HCT116 (cell line): ENCODE measurements around the gene CSF1R. TPM values are rescaled to one million over a fixed set of nuclear protein-coding genes. Genes with fewer than 3 reads are reported as not detected.

Experiments used
- ATAC-seq: fragments of 200-7000 bp; cut with Tn5 transposase; 2 replicates; pipeline ENCODE4 v1.9.1; 2020; ENCODE audit warnings: mild to moderate bottlenecking, moderate library complexity
- BruUV-seq: library from RNA; stranded (reverse); fragments of 400-500 nt; replicated peaks from 2 replicates; lab custom pipeline; 2021; lab: Mats Ljungman, UMichigan
- CTCF ChIA-PET: fragments of 300-600 bp; sonication (Branson Sonifier 250); formaldehyde crosslinking; loops from one replicate; lab custom pipeline; 2021; ENCODE audit warnings: antibody characterized with exemption; lab: Charles Lee
- POLR2A ChIA-PET: fragments of 300-600, 350-600 bp; sonication (Branson Sonifier 250); formaldehyde crosslinking; loops from one replicate; lab custom pipeline; 2021; ENCODE audit warnings: antibody characterized with exemption; lab: Charles Lee
- RAD21 ChIA-PET, 2 experiments: fragments of 300-600 bp; sonication (Branson Sonifier 250); formaldehyde crosslinking; loops; one replicate each; lab custom pipeline; 2023; ENCODE audit warnings: low total read pairs in 2 of 2; ENCODE audit not compliant: uncharacterized antibody in 2 of 2, unreplicated experiment in 2 of 2, low non-redundant PET in 1 of 2; lab: Charles Lee
- DNase-seq: peaks from one replicate; pipeline ENCODE4 v3.0.0-alpha.2; 2010; ENCODE audit warnings: low read depth, low spot score
- H2AFZ ChIP-seq: fragments of 200-600 bp; shearing (Covaris generic), sonication (generic); 2 replicates; pipeline ENCODE4 v1.6.1; 2017; ENCODE audit warnings: low read depth, mixed run types, mixed read lengths, antibody characterized with exemption, low read length; ENCODE audit not compliant: poor library complexity, severe bottlenecking
- H3K27ac ChIP-seq: 2 replicates; pipeline ENCODE4 v1.5.1; 2012; ENCODE audit warnings: low read depth, low read length
- H3K27me3 ChIP-seq: fragments of 200-600 bp; sonication (generic); 2 replicates; pipeline ENCODE4 v1.6.1; 2016; ENCODE audit warnings: mixed run types, low read length, mixed read lengths; ENCODE audit not compliant: insufficient read depth
- H3K36me3 ChIP-seq, 2 experiments: fragments of 200-500 bp in 1 of 2; fragments of 200-600 bp in 1 of 2; sonication (Bioruptor generic) in 1 of 2; sonication (generic) in 1 of 2; 2 replicates each; pipeline versions ENCODE4 v1.5.1 to v1.6.1; 2014 to 2016; ENCODE audit warnings: low read length in 2 of 2, inconsistent platforms in 1 of 2, mixed read lengths in 1 of 2, mixed run types in 1 of 2; ENCODE audit not compliant: insufficient read depth in 2 of 2, control insufficient read depth in 1 of 2
- H3K4me1 ChIP-seq, 2 experiments: fragments of 200-600 bp in 1 of 2; sonication (generic) in 1 of 2; 2 replicates each; pipeline versions ENCODE4 v1.5.1 to v1.6.1; 2012 to 2017; ENCODE audit warnings: low read length in 2 of 2, inconsistent platforms in 1 of 2, mild to moderate bottlenecking in 1 of 2, mixed read lengths in 1 of 2, mixed run types in 1 of 2, moderate library complexity in 1 of 2; ENCODE audit not compliant: insufficient read depth in 2 of 2, control insufficient read depth in 1 of 2
- H3K4me2 ChIP-seq: fragments of 200-600 bp; sonication (generic); 2 replicates; pipeline ENCODE4 v1.6.1; 2017; ENCODE audit warnings: mixed run types, low read length, mixed read lengths
- H3K4me3 ChIP-seq, 2 experiments: fragments of 200-600 bp in 1 of 2; sonication (generic) in 1 of 2; replicated peaks in 1 of 2; 2 replicates each; pipeline ENCODE4 v1.5.1; 2011 to 2016; ENCODE audit warnings: low read length in 2 of 2, control low read depth in 1 of 2, low read depth in 1 of 2, mild to moderate bottlenecking in 1 of 2, mixed read lengths in 1 of 2, mixed run types in 1 of 2
- H3K79me2 ChIP-seq: fragments of 200-600 bp; sonication (generic); 2 replicates; pipeline ENCODE4 v1.6.1; 2017; ENCODE audit warnings: mild to moderate bottlenecking, mixed run types, low read length, moderate library complexity, mixed read lengths; ENCODE audit not compliant: insufficient read depth
- H3K9ac ChIP-seq: fragments of 200-600 bp; sonication (generic); 2 replicates; pipeline ENCODE4 v1.6.1; 2016; ENCODE audit warnings: low read length, mixed read lengths
- H3K9me2 ChIP-seq: fragments of 200-600 bp; sonication (generic), shearing (Covaris generic); 2 replicates; pipeline ENCODE4 v1.6.1; 2017; ENCODE audit warnings: mixed run types, mild to moderate bottlenecking, moderate library complexity; ENCODE audit not compliant: insufficient read depth
- H3K9me3 ChIP-seq, 2 experiments: fragments of 200-500 bp in 1 of 2; fragments of 200-600 bp in 1 of 2; sonication (Bioruptor generic) in 1 of 2; sonication (generic) in 1 of 2; 2 replicates each; pipeline ENCODE4 v1.6.1; 2014 to 2017; ENCODE audit warnings: low read length in 2 of 2, mixed read lengths in 2 of 2, inconsistent platforms in 1 of 2, low read depth in 1 of 2, mild to moderate bottlenecking in 1 of 2, mixed run types in 1 of 2, moderate library complexity in 1 of 2; ENCODE audit not compliant: control insufficient read depth in 1 of 2, insufficient read depth in 1 of 2
- H4K20me1 ChIP-seq: fragments of 200-600 bp; sonication (generic), shearing (Covaris generic); 2 replicates; pipeline ENCODE4 v1.6.1; 2017; ENCODE audit warnings: mixed run types, mild to moderate bottlenecking, moderate library complexity; ENCODE audit not compliant: insufficient read depth
- POLR2AphosphoS5 ChIP-seq: IDR thresholded peaks from 2 replicates; pipeline ENCODE4 v1.6.1; 2011; ENCODE audit warnings: mild to moderate bottlenecking, low read depth, low read length, moderate library complexity
- ZFX ChIP-seq: fragments of 450-650 bp; IDR thresholded peaks from 2 replicates; pipeline ENCODE4 v1.6.1; 2017
- intact Hi-C: fragments of 100-400 bp; cut with micrococcal nuclease; formaldehyde crosslinking; loops from 2 replicates; pipeline ENCODE4 v1.10.0; 2022
- total RNA-seq: library from RNA; stranded (reverse); gene quantifications from one replicate; pipeline ENCODE4 v1.2.1, GENCODE V29; 2021; ENCODE audit not compliant: unreplicated experiment

Gene CSF1R
- total RNA-seq, 1 experiment from 2014 or later: 0.17 TPM

DNA sequence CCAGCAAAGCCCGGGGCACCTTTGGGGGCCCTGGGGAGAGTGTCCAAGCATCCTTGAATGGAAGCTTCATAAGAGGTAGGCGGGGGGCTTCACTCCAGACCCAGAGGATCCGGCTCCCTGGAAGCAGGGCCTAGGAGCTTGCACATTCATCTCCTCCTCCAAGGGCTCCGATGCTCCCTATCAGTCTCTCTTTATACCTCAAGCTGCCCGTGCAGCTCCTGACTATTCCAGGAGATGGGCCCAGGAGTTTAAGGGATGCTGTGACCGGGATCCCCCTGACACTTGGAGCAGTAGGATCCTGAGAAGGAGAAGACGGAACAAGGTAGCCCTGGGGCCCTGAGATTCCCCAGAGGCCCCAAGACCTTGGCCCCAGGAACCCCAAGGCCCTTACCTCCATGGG is 25.9 kb downstream of the CSF1R start:
- POLR2A ChIA-PET: no interaction called here
- Histone ChIP-seq H3K4me3 (no peak overlapping the region), H4K20me1 (no peaks in the 10 kb centered on the region), H3K9ac (no peak overlapping the region), H3K36me3 (no peaks in the 10 kb centered on the region), H3K9me3 (no peaks in the 10 kb centered on the region), H2AFZ (no peak overlapping the region), H3K27ac (no peak overlapping the region), H3K4me1 (peaks cover 0 to 7% of the 10 kb centered on the region in 2 experiments; a peak in 1 of 4 replicates), H3K79me2 (no peaks in the 10 kb centered on the region), H3K9me2 (no peaks in the 10 kb centered on the region), H3K27me3 (no peaks in the 10 kb centered on the region), H3K4me2 (no peak overlapping the region)
- RAD21 ChIA-PET: no interaction called here
- no TSS peak for BruUV-seq
- no peak for DNase-seq
- ATAC-seq: no peak
- TF ChIP-seq POLR2AphosphoS5: no peak
- CTCF ChIA-PET: no interaction called here
- intact Hi-C loops: no loop called here

DNA sequence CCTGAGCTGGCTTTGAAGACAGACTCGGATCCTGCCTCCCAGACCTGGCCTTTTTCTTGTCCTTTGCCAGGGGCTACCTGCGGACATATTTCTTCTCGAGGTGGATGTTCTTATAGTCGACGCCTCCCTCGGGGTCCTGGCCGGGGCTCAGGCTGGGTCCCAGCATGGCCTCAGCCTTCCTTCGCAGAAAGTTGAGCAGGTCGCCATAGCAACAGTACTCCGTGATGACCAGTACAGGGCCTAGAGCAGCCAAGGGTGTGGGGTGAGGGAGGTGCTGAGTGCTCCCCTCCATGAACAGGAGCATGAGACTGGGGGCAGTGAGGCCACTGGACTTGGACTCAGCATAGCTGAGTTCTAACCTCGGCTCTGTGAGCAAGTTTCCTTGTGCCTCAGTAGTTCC is 26.7 kb downstream of the CSF1R start:
- Histone ChIP-seq H3K27me3 (no peaks in the 10 kb centered on the region), H3K4me2 (no peak overlapping the region), H3K9me3 (no peaks in the 10 kb centered on the region), H3K9ac (no peak overlapping the region), H3K4me1 (peaks cover 0 to 7% of the 10 kb centered on the region in 2 experiments; a peak in 1 of 4 replicates), H4K20me1 (no peaks in the 10 kb centered on the region), H2AFZ (no peak overlapping the region), H3K36me3 (0 out of 4 replicates have a peak, but pooled peaks cover 0 to 5% of the 10 kb centered on the region in 2 experiments), H3K79me2 (no peaks in the 10 kb centered on the region), H3K4me3 (no peak overlapping the region), H3K9me2 (no peaks in the 10 kb centered on the region), H3K27ac (no peak overlapping the region)
- CTCF ChIA-PET: no interaction called here
- no peak for TF ChIP-seq ZFX
- RAD21 ChIA-PET: interaction anchor here in 1 of 2 experiments (0.5 kb wide), 1 partner anchor 469 kb away, joined by 3 read pairs; no protein-coding TSS in a partner anchor
- intact Hi-C loops: no loop called here
- no TSS peak for BruUV-seq
- ATAC-seq (no peak), DNase-seq (no peak)
- POLR2A ChIA-PET: no interaction called here
